Neuronal stem cell (in vitro differentiated cells): ENCODE measurements around the gene AMY2B.

Experiments
- DNase-seq: peaks from one replicate; pipeline ENCODE4 v3.0.0-alpha.2; 2013; ENCODE audit warnings: low spot score
- H2AFZ ChIP-seq: one replicate; pipeline ENCODE4 v1.6.1; 2013; ENCODE audit warnings: mild to moderate bottlenecking, low read length, inconsistent platforms
- H2AK5ac ChIP-seq: 2 replicates; pipeline ENCODE4 v1.6.1; 2013; ENCODE audit warnings: low read depth, mild to moderate bottlenecking, inconsistent platforms, low read length, moderate library complexity, mixed read lengths
- H2BK120ac ChIP-seq: 2 replicates; pipeline ENCODE4 v1.6.1; 2013; ENCODE audit warnings: low read depth, mild to moderate bottlenecking, inconsistent platforms, low read length, moderate library complexity, mixed read lengths
- H2BK12ac ChIP-seq: one replicate; pipeline ENCODE4 v1.6.1; 2013; ENCODE audit warnings: low read length, inconsistent platforms
- H2BK15ac ChIP-seq: 2 replicates; pipeline ENCODE4 v1.6.1; 2013; ENCODE audit warnings: mild to moderate bottlenecking, low read length, inconsistent platforms, mixed read lengths
- H2BK5ac ChIP-seq: one replicate; pipeline ENCODE4 v1.6.1; 2013; ENCODE audit warnings: inconsistent platforms, mild to moderate bottlenecking, low read length, moderate library complexity
- H3K14ac ChIP-seq: one replicate; pipeline ENCODE4 v1.6.1; 2013; ENCODE audit warnings: low read length, inconsistent platforms
- H3K18ac ChIP-seq: 2 replicates; pipeline ENCODE4 v1.6.1; 2013; ENCODE audit warnings: low read length, inconsistent platforms
- H3K23ac ChIP-seq: 2 replicates; pipeline ENCODE4 v1.6.1; 2013; ENCODE audit warnings: low read depth, mild to moderate bottlenecking, mixed read lengths, low read length, inconsistent platforms; ENCODE audit not compliant: poor library complexity
- H3K27ac ChIP-seq: replicated peaks from 3 replicates; pipeline ENCODE4 v1.5.1; 2013; ENCODE audit warnings: low read length, inconsistent platforms
- H3K27me3 ChIP-seq, 3 experiments: 2 replicates each; pipeline ENCODE4 v1.6.1; 2013; ENCODE audit warnings: low read length in 3 of 3, mild to moderate bottlenecking in 2 of 3, inconsistent platforms in 1 of 3, low read depth in 1 of 3, mixed read lengths in 1 of 3, moderate library complexity in 1 of 3; ENCODE audit not compliant: control insufficient read depth in 3 of 3, insufficient read depth in 3 of 3
- H3K36me3 ChIP-seq, 2 donors: replicated peaks in 1 of 2; 2 replicates each; pipeline ENCODE4 v1.6.1; 2013; ENCODE audit warnings: low read length in 2 of 2; ENCODE audit not compliant: control insufficient read depth in 2 of 2, insufficient read depth in 2 of 2
- H3K4ac ChIP-seq: 2 replicates; pipeline ENCODE4 v1.6.1; 2013; ENCODE audit warnings: inconsistent platforms, mild to moderate bottlenecking, low read length, moderate library complexity
- H3K4me1 ChIP-seq, 2 donors: 1 replicate in 1 of 2; 2 replicates in 1 of 2; pipeline ENCODE4 v1.6.1; 2013; ENCODE audit warnings: low read length in 2 of 2, low read depth in 1 of 2; ENCODE audit not compliant: control insufficient read depth in 2 of 2, insufficient read depth in 1 of 2
- H3K4me2 ChIP-seq: one replicate; pipeline ENCODE4 v1.6.1; 2013; ENCODE audit warnings: mild to moderate bottlenecking, low read length, inconsistent platforms; ENCODE audit not compliant: insufficient read depth, poor library complexity, severe bottlenecking
- H3K4me3 ChIP-seq, 2 donors: 2 replicates each; pipeline ENCODE4 v1.5.1; 2013; ENCODE audit warnings: low read length in 2 of 2, mild to moderate bottlenecking in 2 of 2, inconsistent platforms in 1 of 2, moderate library complexity in 1 of 2
- H3K79me1 ChIP-seq: one replicate; pipeline ENCODE4 v1.6.1; 2013; ENCODE audit warnings: low read depth, mild to moderate bottlenecking, inconsistent platforms, low read length, moderate library complexity
- H3K9ac ChIP-seq: one replicate; pipeline ENCODE4 v1.6.1; 2013; ENCODE audit warnings: mild to moderate bottlenecking, low read depth, low read length, inconsistent platforms; ENCODE audit not compliant: poor library complexity
- H3K9me3 ChIP-seq, 2 donors: replicated peaks in 1 of 2; 2 replicates each; pipeline versions ENCODE3 to v1.6.1; 2013; ENCODE audit warnings: low read length in 2 of 2, mild to moderate bottlenecking in 2 of 2, inconsistent platforms in 1 of 2, low read depth in 1 of 2, mixed read lengths in 1 of 2, moderate library complexity in 1 of 2; ENCODE audit not compliant: control insufficient read depth in 2 of 2, insufficient read depth in 1 of 2
- H4K8ac ChIP-seq: one replicate; pipeline ENCODE4 v1.6.1; 2013; ENCODE audit warnings: low read depth, mild to moderate bottlenecking, inconsistent platforms, low read length, moderate library complexity
- H4K91ac ChIP-seq: one replicate; pipeline ENCODE4 v1.6.1; 2013; ENCODE audit warnings: low read length, low read depth, mild to moderate bottlenecking, inconsistent platforms; ENCODE audit not compliant: poor library complexity
- WGBS, 2 donors: extraction: QIAGEN DNeasy Blood & Tissue Kit; methylation state at CpG; one replicate each; pipeline ENCODE4 v1.1.7; 2013; ENCODE audit warnings: missing lambda C conversion rate in 2 of 2, mixed read lengths in 1 of 2; ENCODE audit not compliant: insufficient read length in 2 of 2, insufficient replicate concordance in 1 of 2; ENCODE audit errors: extremely low coverage in 2 of 2; 5-methylcytosine and 5-hydroxymethylcytosine counted together

AMY2B gene

DNA sequence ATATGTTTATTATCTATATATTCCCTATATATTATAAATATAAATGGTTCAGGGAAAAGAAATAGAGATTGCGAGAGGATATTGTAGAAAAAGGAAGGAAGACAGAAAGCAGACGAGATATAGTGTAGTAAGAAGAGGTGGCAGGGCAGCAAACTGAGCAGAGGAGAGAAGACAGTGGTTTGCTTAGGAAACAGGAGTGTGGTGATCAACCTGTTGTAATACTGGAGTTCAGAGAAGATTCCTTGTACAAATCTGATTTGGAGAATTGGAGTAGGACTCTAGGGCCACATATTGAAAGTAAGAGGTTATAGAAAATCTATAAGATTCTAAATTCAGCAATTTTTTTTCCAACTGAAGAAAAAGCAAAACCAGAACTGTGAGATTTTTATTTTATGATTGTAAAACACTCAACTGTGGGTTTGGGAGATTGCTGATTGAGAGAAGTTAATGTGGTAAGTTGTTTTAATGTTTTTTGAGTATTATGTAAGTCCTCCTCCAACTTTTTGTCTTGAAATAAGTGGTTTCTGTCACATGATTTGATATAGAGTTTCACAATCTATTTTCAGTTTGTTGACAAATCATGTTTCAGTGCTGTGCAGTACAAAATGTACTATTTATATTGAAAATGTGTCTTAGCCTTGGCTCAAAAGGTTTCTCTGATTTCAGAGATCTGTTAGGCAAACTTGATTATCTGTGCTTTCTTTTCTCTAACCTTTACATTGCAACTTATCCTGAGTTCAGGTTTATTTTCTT is 9.6 kb upstream of the AMY2B start:
- Histone ChIP-seq H2BK15ac (no peak overlapping the region), H3K9ac (no peak overlapping the region), H2BK5ac (no peak overlapping the region), H3K79me1 (no peaks in the 10 kb centered on the region), H3K14ac (no peak overlapping the region), H3K4me2 (no peak overlapping the region), H3K4ac (no peak overlapping the region), H3K27me3 (no peaks in the 10 kb centered on the region), H2AK5ac (no peak overlapping the region), H3K27ac (no peak overlapping the region), H3K18ac (no peak overlapping the region), H3K36me3 (no peaks in the 10 kb centered on the region), H4K91ac (no peak overlapping the region), H2AFZ (no peak overlapping the region), H3K4me1 (no peaks in the 10 kb centered on the region), H3K4me3 (no peak overlapping the region), H2BK12ac (no peak overlapping the region), H3K23ac (no peak overlapping the region), H3K9me3 (no peaks in the 10 kb centered on the region), H2BK120ac (no peak overlapping the region), H4K8ac (no peak overlapping the region)
- no peak for DNase-seq
- WGBS, 2 donors: 100% methylated on average over 1 to 2 of the region's 2 CpGs

DNA sequence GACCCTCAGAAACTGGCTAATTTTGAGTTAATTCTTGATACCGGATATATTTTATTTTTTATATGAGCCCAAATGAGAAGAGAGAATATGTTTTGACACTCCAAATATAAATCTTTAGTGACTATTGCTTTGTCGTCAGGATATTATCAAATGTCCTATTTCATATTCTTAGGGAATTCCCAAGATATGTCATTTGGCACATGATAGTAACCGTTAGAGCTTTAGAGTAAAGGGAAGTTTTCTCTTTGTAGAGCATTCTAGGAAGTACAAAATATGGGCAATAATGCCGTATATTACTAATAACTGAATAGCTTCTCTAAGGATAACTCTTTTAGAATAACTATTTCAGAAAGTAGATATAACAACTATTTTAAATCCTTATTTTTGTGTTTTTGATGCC is 8.3 kb upstream of the AMY2B start:
- H2BK5ac ChIP-seq: no peak overlapping the region
- H2AFZ ChIP-seq: no peak overlapping the region
- no peaks in the 10 kb centered on the region for H3K9me3 ChIP-seq
- no peak overlapping the region for H2AK5ac ChIP-seq
- H3K9ac ChIP-seq: no peak overlapping the region
- no peaks in the 10 kb centered on the region for H3K36me3 ChIP-seq
- no peak overlapping the region for H3K4me3 ChIP-seq
- H3K79me1 ChIP-seq: no peaks in the 10 kb centered on the region
- H3K27me3 ChIP-seq: no peaks in the 10 kb centered on the region
- no peak overlapping the region for H3K4me2 ChIP-seq
- H2BK12ac ChIP-seq: no peak overlapping the region
- DNase-seq: no peak
- no peak overlapping the region for H3K14ac ChIP-seq
- no peak overlapping the region for H4K91ac ChIP-seq
- H2BK120ac ChIP-seq: no peak overlapping the region
- no peak overlapping the region for H3K23ac ChIP-seq
- no peak overlapping the region for H3K27ac ChIP-seq
- no peak overlapping the region for H3K4ac ChIP-seq
- WGBS, 2 donors: no CpG with 5 or more reads among the region's 4 CpGs
- no peak overlapping the region for H4K8ac ChIP-seq
- no peaks in the 10 kb centered on the region for H3K4me1 ChIP-seq
- H2BK15ac ChIP-seq: no peak overlapping the region
- H3K18ac ChIP-seq: no peak overlapping the region

DNA sequence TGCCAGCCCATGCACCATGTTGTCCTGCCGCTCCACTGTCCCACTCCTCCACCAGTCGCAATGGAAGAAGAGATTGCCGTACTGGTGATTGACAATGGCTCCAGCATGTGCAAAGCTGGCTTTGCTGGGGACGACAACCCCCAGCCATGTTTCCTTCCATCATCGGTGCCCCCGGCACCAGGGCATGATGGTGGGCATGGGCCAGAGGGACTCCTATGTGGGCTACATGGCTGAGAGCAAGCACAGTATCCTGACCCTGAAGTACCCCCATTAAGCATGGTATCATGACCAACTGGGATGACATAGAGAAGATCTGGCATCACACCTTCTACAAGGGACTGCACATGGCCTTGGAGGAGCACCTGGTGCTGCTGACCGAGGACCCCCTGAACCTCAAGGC is 1.9 kb upstream of the AMY2B start:
- Histone ChIP-seq H2BK5ac (no peak overlapping the region), H2BK15ac (no peak overlapping the region), H3K4me3 (no peak overlapping the region), H3K27me3 (no peaks in the 10 kb centered on the region), H2AK5ac (no peak overlapping the region), H2AFZ (no peak overlapping the region), H3K14ac (peak overlapping the region; percentile 56), H3K4me1 (no peaks in the 10 kb centered on the region), H4K91ac (no peak overlapping the region), H2BK12ac (no peak overlapping the region), H3K18ac (no peak overlapping the region), H2BK120ac (no peak overlapping the region), H3K9me3 (peaks cover 0 to 8% of the 10 kb centered on the region in 2 donors), H3K4ac (no peak overlapping the region), H3K23ac (peak overlapping the region; percentile 62), H4K8ac (peak overlapping the region; percentile 7), H3K36me3 (no peaks in the 10 kb centered on the region), H3K27ac (no peak overlapping the region), H3K4me2 (no peak overlapping the region), H3K79me1 (no peaks in the 10 kb centered on the region), H3K9ac (no peak overlapping the region)
- no CpG with 5 or more reads among the region's 7 CpGs for WGBS, 2 donors
- no peak for DNase-seq

DNA sequence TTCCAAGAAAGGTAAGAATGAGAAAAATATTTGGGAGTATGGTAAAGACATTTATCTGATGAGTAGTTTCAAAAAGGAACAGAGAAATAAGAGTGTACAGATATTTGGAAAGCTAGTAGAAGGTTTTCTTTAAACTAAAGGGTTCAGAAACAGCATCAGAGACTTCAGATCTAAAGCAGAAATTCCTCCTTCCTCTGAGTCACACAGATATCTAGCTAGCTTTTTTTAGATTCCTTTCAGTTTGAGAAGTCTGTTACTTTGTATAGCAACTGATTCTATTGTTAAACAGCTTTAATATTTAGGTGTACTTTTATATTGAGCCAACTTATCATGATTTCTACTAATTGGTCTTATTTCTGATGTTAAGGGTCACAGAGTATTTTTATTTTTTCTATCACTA is 4.7 kb downstream of the AMY2B start:
- no peak overlapping the region for H2BK12ac ChIP-seq
- DNase-seq: no peak
- H2BK5ac ChIP-seq: no peak overlapping the region

More for the DNA sequence above, 4.7 kb downstream of the AMY2B start:
- Histone ChIP-seq H2AFZ (no peak overlapping the region), H3K79me1 (no peaks in the 10 kb centered on the region), H3K27ac (no peak overlapping the region), H3K4ac (no peak overlapping the region), H3K36me3 (no peaks in the 10 kb centered on the region), H3K23ac (no peak overlapping the region), H4K91ac (no peak overlapping the region), H3K14ac (no peak overlapping the region), H3K9ac (no peak overlapping the region), H3K4me2 (no peak overlapping the region), H3K4me3 (no peak overlapping the region), H4K8ac (no peak overlapping the region), H3K9me3 (no peaks in the 10 kb centered on the region), H2AK5ac (no peak overlapping the region), H2BK15ac (no peak overlapping the region), H3K4me1 (no peaks in the 10 kb centered on the region), H2BK120ac (no peak overlapping the region), H3K27me3 (no peaks in the 10 kb centered on the region), H3K18ac (no peak overlapping the region)
